ENCODE data around the gene MED13L. TPM values are rescaled to one million over a fixed set of nuclear protein-coding genes. Genes with fewer than 3 reads are reported as not detected.

MED13L gene
- total and polyA plus RNA-seq, 4 donors: 7.9 to 94.0 (median 37.7) TPM

GRCh38 chr12:116188581-116188980 is 88.9 kb downstream of the MED13L start (continued):
- TF ChIP-seq, protein P1, sequence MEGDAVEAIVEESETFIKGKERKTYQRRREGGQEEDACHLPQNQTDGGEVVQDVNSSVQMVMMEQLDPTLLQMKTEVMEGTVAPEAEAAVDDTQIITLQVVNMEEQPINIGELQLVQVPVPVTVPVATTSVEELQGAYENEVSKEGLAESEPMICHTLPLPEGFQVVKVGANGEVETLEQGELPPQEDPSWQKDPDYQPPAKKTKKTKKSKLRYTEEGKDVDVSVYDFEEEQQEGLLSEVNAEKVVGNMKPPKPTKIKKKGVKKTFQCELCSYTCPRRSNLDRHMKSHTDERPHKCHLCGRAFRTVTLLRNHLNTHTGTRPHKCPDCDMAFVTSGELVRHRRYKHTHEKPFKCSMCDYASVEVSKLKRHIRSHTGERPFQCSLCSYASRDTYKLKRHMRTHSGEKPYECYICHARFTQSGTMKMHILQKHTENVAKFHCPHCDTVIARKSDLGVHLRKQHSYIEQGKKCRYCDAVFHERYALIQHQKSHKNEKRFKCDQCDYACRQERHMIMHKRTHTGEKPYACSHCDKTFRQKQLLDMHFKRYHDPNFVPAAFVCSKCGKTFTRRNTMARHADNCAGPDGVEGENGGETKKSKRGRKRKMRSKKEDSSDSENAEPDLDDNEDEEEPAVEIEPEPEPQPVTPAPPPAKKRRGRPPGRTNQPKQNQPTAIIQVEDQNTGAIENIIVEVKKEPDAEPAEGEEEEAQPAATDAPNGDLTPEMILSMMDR (IDR thresholded peaks at IDR 0.05; ENCODE audit: low read depth, low read length, missing input control): no peak
- TF ChIP-seq TAF1 (conservative IDR thresholded peaks at IDR 0.05): no peak
- no peak for TF ChIP-seq RAD21 (IDR thresholded peaks at IDR 0.05)

DNA sequence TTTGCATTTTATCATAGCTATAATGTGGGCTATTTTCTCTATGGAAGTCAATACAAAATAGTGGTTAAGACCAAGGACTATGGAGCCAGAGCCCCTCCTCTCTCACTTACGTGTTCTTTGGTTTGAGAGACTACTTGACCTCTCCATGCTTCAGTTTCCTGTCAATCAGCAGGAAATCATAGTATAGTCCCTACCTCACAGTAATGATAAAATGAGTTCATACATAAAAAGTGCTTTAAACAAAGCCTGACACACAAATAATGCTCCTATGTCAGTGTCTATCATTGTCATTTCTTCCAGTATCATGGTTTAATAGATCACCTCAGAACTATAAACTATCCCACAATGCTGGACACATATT is 90.4 kb downstream of the MED13L start:
- peaks cover 10 to 33% (median 18%) of the 10 kb centered on the region in 4 donors for H3K4me1 ChIP-seq (ENCODE audit: control insufficient read depth in 4 of 4, insufficient read depth in 4 of 4, low read length in 3 of 4)

More for the DNA sequence above, 90.4 kb downstream of the MED13L start:
- no peak overlapping the region for H3K9ac ChIP-seq (ENCODE audit: low read depth in 1 of 2, low read length in 2 of 2)
- H3K9me3 ChIP-seq (ENCODE audit: control insufficient read depth in 4 of 4, low read length in 3 of 4): no peaks in the 10 kb centered on the region
- no peak overlapping the region for H3K4me3 ChIP-seq (ENCODE audit: low read depth in 1 of 3, low read length in 3 of 3)
- no peaks in the 10 kb centered on the region for H3K36me3 ChIP-seq (ENCODE audit: control insufficient read depth in 4 of 4, insufficient read depth in 3 of 4, low read depth in 1 of 4, low read length in 3 of 4)
- TF ChIP-seq, protein P1 (IDR thresholded peaks at IDR 0.05; ENCODE audit: low read depth, low read length, missing input control): no peak
- no peak for TF ChIP-seq RAD21 (IDR thresholded peaks at IDR 0.05)
- TF ChIP-seq, protein P2, sequence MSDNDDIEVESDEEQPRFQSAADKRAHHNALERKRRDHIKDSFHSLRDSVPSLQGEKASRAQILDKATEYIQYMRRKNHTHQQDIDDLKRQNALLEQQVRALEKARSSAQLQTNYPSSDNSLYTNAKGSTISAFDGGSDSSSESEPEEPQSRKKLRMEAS (IDR thresholded peaks at IDR 0.05): no peak
- no peak for TF ChIP-seq REST (IDR thresholded peaks at IDR 0.05)
- no peak for TF ChIP-seq FOXA1 (IDR thresholded peaks at IDR 0.05)
- no peak for TF ChIP-seq YY1 (IDR thresholded peaks at IDR 0.05)
- TF ChIP-seq RXRA (IDR thresholded peaks at IDR 0.05): no peak
- TF ChIP-seq EGR1 (IDR thresholded peaks at IDR 0.05; ENCODE audit: low read depth in 2 of 2): no peak
- no peak for TF ChIP-seq HNF4G (IDR thresholded peaks at IDR 0.05)
- no peak for TF ChIP-seq SP1 (IDR thresholded peaks at IDR 0.05)
- no peak for TF ChIP-seq NR2F2 (IDR thresholded peaks at IDR 0.05)
- no peak for TF ChIP-seq JUND (IDR thresholded peaks at IDR 0.05)
- TF ChIP-seq GABPA (IDR thresholded peaks at IDR 0.05 in 1 of 2, conservative IDR thresholded peaks at IDR 0.05 in 1 of 2): no peak
- TF ChIP-seq ZBTB33 (IDR thresholded peaks at IDR 0.05): no peak
- no peak for TF ChIP-seq FOXA2 (IDR thresholded peaks at IDR 0.05)
- no peak for TF ChIP-seq TAF1 (conservative IDR thresholded peaks at IDR 0.05)
- no peak for TF ChIP-seq HNF4A (conservative IDR thresholded peaks at IDR 0.05)
- TF ChIP-seq, protein P3, sequence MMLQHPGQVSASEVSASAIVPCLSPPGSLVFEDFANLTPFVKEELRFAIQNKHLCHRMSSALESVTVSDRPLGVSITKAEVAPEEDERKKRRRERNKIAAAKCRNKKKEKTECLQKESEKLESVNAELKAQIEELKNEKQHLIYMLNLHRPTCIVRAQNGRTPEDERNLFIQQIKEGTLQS (IDR thresholded peaks at IDR 0.05): no peak
- 69% methylated on average over 1 of the region's 1 CpG for WGBS
- no peaks in the 10 kb centered on the region for H3K27me3 ChIP-seq (ENCODE audit: control insufficient read depth in 4 of 4, insufficient read depth in 4 of 4, low read length in 3 of 4)
- DNase-seq (ENCODE audit: low spot score): no peak
- no peak overlapping the region for H3K27ac ChIP-seq (ENCODE audit: low read depth in 1 of 2, low read length in 2 of 2)
